Measurements from ENCODE around the gene LDHD. TPM values are rescaled to one million over a fixed set of nuclear protein-coding genes. Genes with fewer than 3 reads are reported as not detected.
"Not testable (repeated sequence)": the region's sequence is repeated elsewhere in the genome, so short reads cannot be mapped to it uniquely, and the experiment has no call there.

LDHD gene
- total RNA-seq, 2 experiments from 2014 or later = not detected

- POLR2A ChIA-PET = no interaction called here
- Mint-ChIP-seq H3K27me3 (no peaks in the 10 kb centered on the region), H3K27ac (peak overlapping the region; percentile 89), H3K4me1 (peaks cover 38% of the 10 kb centered on the region), H3K9me3 (peaks cover 1% of the 10 kb centered on the region), H3K4me3 (no peak overlapping the region), H3K36me3 (peaks cover 2% of the 10 kb centered on the region)
- no peak for ATAC-seq (ENCODE audit: low read depth)
- DNase-seq = no peak
Observed at GRCh38 chr16:75100603-75100990, 16.0 kb downstream of the LDHD start.

GRCh38 chr16:75099738-75100602 lies 16.6 kb downstream of the LDHD start:
- H3K9me3 Mint-ChIP-seq = peaks cover 1% of the 10 kb centered on the region
- peaks cover 34% of the 10 kb centered on the region for H3K4me1 Mint-ChIP-seq
- H3K36me3 Mint-ChIP-seq = peaks cover 2% of the 10 kb centered on the region
- no peak for DNase-seq
- POLR2A ChIA-PET = interaction anchor here (1.0 to 1.9 kb wide), 3 partner anchors 15 to 101 kb away, joined by 4 to 6 read pairs (median 6); partner anchors contain the start of gene ZNRF1
- H3K27me3 Mint-ChIP-seq = no peaks in the 10 kb centered on the region
- peak overlapping the region; percentile 89 for H3K27ac Mint-ChIP-seq
- peak overlapping the region; percentile 65 for H3K4me3 Mint-ChIP-seq
- peak; percentile 84 for ATAC-seq (ENCODE audit: low read depth)

GRCh38 chr16:75099075-75099667 lies 17.4 kb downstream of the LDHD start:
- peaks cover 2% of the 10 kb centered on the region for H3K36me3 Mint-ChIP-seq
- H3K4me1 Mint-ChIP-seq = peaks cover 34% of the 10 kb centered on the region
- H3K27me3 Mint-ChIP-seq = no peaks in the 10 kb centered on the region
- H3K4me3 Mint-ChIP-seq = peak overlapping the region; percentile 61
- DNase-seq (no peak), ATAC-seq (ENCODE audit: low read depth) (no peak)
- peak overlapping the region; percentile 89 for H3K27ac Mint-ChIP-seq
- H3K9me3 Mint-ChIP-seq = peaks cover 1% of the 10 kb centered on the region
- POLR2A ChIA-PET = interaction anchor here (0.5 to 1.9 kb wide), 5 partner anchors 14 to 101 kb away, joined by 3 to 8 read pairs (median 6); partner anchors contain the start of gene ZNRF1

- no peaks in the 10 kb centered on the region for H3K9me3 Mint-ChIP-seq
- DNase-seq (peak; percentile 61), ATAC-seq (ENCODE audit: low read depth) (peak; percentile 85)
- peaks cover 1% of the 10 kb centered on the region for H3K36me3 Mint-ChIP-seq
- H3K4me1 Mint-ChIP-seq = peaks cover 34% of the 10 kb centered on the region
- H3K27me3 Mint-ChIP-seq = no peaks in the 10 kb centered on the region
- peak overlapping the region; percentile 89 for H3K27ac Mint-ChIP-seq
- POLR2A ChIA-PET = interaction anchor here (0.6 to 1.9 kb wide), 5 partner anchors 13 to 564 kb away, joined by 4 to 8 read pairs (median 5); partner anchors contain the start of gene ZNRF1
- H3K4me3 Mint-ChIP-seq = peak overlapping the region; percentile 61
Observed at GRCh38 chr16:75097941-75098901, 18.4 kb downstream of the LDHD start.

- DNase-seq = no peak
- POLR2A ChIA-PET = interaction anchor here (0.8 to 1.3 kb wide), 2 partner anchors 15 to 99 kb away, joined by 4 read pairs; partner anchors contain the start of gene ZNRF1
- Mint-ChIP-seq H3K36me3 (peaks cover 1% of the 10 kb centered on the region), H3K9me3 (no peaks in the 10 kb centered on the region), H3K27me3 (no peaks in the 10 kb centered on the region), H3K4me3 (no peak overlapping the region), H3K4me1 (peaks cover 34% of the 10 kb centered on the region), H3K27ac (peak overlapping the region; percentile 38)
- ATAC-seq (ENCODE audit: low read depth) = no peak
Observed at GRCh38 chr16:75097191-75097761, 19.3 kb downstream of the LDHD start.

GRCh38 chr16:75096656-75097055 lies 19.9 kb downstream of the LDHD start:
- ATAC-seq (ENCODE audit: low read depth) = no peak
- H3K27ac Mint-ChIP-seq = no peak overlapping the region
- H3K9me3 Mint-ChIP-seq = no peaks in the 10 kb centered on the region
- POLR2A ChIA-PET = no interaction called here
- H3K4me3 Mint-ChIP-seq = no peak overlapping the region
- peaks cover 32% of the 10 kb centered on the region for H3K4me1 Mint-ChIP-seq
- H3K36me3 Mint-ChIP-seq = peaks cover 1% of the 10 kb centered on the region
- DNase-seq = no peak
- no peaks in the 10 kb centered on the region for H3K27me3 Mint-ChIP-seq

- no peak for ATAC-seq (ENCODE audit: low read depth)
- Mint-ChIP-seq H3K36me3 (peaks cover 1% of the 10 kb centered on the region), H3K27me3 (no peaks in the 10 kb centered on the region), H3K9me3 (no peaks in the 10 kb centered on the region), H3K4me3 (no peak overlapping the region), H3K27ac (no peak overlapping the region), H3K4me1 (peaks cover 22% of the 10 kb centered on the region)
- DNase-seq = no peak
- POLR2A ChIA-PET = no interaction called here
Observed at GRCh38 chr16:75095204-75095621, 21.4 kb downstream of the LDHD start.

- no peak for DNase-seq
- H3K4me1 Mint-ChIP-seq = peaks cover 15% of the 10 kb centered on the region
- H3K36me3 Mint-ChIP-seq = peaks cover 1% of the 10 kb centered on the region
- no peak overlapping the region for H3K4me3 Mint-ChIP-seq
- H3K27ac Mint-ChIP-seq = no peak overlapping the region
- no peaks in the 10 kb centered on the region for H3K27me3 Mint-ChIP-seq
- H3K9me3 Mint-ChIP-seq = no peaks in the 10 kb centered on the region
- POLR2A ChIA-PET = no interaction called here
- ATAC-seq (ENCODE audit: low read depth) = no peak
Observed at GRCh38 chr16:75093598-75094540, 22.7 kb downstream of the LDHD start.

- no peak overlapping the region for H3K27ac Mint-ChIP-seq
- H3K4me1 Mint-ChIP-seq = peaks cover 6% of the 10 kb centered on the region
- no peak for ATAC-seq (ENCODE audit: low read depth)
- no peaks in the 10 kb centered on the region for H3K9me3 Mint-ChIP-seq
- POLR2A ChIA-PET = no interaction called here
- H3K27me3 Mint-ChIP-seq = no peaks in the 10 kb centered on the region
- H3K4me3 Mint-ChIP-seq = no peak overlapping the region
- H3K36me3 Mint-ChIP-seq = peaks cover 1% of the 10 kb centered on the region
- DNase-seq = no peak
Observed at GRCh38 chr16:75092777-75093176, 23.8 kb downstream of the LDHD start.

- H3K4me1 Mint-ChIP-seq; H3K27ac Mint-ChIP-seq; H3K9me3 Mint-ChIP-seq; H3K4me3 Mint-ChIP-seq; H3K27me3 Mint-ChIP-seq; POLR2A ChIA-PET; H3K36me3 Mint-ChIP-seq; DNase-seq; ATAC-seq (ENCODE audit: low read depth): not testable (repeated sequence)
Observed at GRCh38 chr16:75091619-75092018, 25.0 kb downstream of the LDHD start.

- ATAC-seq (ENCODE audit: low read depth); H3K9me3 Mint-ChIP-seq; H3K27ac Mint-ChIP-seq; H3K4me1 Mint-ChIP-seq; H3K4me3 Mint-ChIP-seq; H3K36me3 Mint-ChIP-seq; DNase-seq; POLR2A ChIA-PET; H3K27me3 Mint-ChIP-seq: not testable (repeated sequence)
Observed at GRCh38 chr16:75090899-75091298, 25.7 kb downstream of the LDHD start.
